PC-9 (cell line): ENCODE results near the gene FUT1. TPM values are rescaled to one million over a fixed set of nuclear protein-coding genes. Genes with fewer than 3 reads are reported as not detected.
A peak's percentile ranks its signal among the peaks of the same experiment; 100 is the strongest.

Experiments
- BruUV-seq: library from RNA; stranded (reverse); fragments of 400-500 nt; replicated peaks from 2 replicates; lab custom pipeline; 2021; lab: Mats Ljungman, UMichigan
- CTCF ChIA-PET: fragments of 300-600 bp; sonication (Branson Sonifier 250); formaldehyde crosslinking; loops from one replicate; lab custom pipeline; 2022; ENCODE audit warnings: antibody characterized with exemption; lab: Charles Lee
- POLR2A ChIA-PET: fragments of 300-600 bp; sonication (Branson Sonifier 250); formaldehyde crosslinking; loops from one replicate; lab custom pipeline; 2022; ENCODE audit warnings: antibody characterized with exemption; ENCODE audit not compliant: unreplicated experiment; lab: Charles Lee
- DNase-seq, 2 experiments: peaks; one replicate each; pipeline versions ENCODE4 v3.0.0 to v3.0.0-alpha.2; 2015 to 2022; ENCODE audit warnings: mixed read lengths in 1 of 2
- H2AFZ ChIP-seq: fragments of 200-600 bp; sonication (generic); 2 replicates; pipeline ENCODE4 v1.8.1; 2017; ENCODE audit warnings: antibody characterized with exemption
- H3F3A ChIP-seq: fragments of 200-600 bp; sonication (generic); 2 replicates; pipeline ENCODE4 v1.8.1; 2017; ENCODE audit warnings: antibody characterized with exemption, mild to moderate bottlenecking, low read depth; ENCODE audit not compliant: insufficient read depth
- H3K27ac ChIP-seq: fragments of 200-600 bp; sonication (generic); 2 replicates; pipeline ENCODE4 v1.6.1; 2016; ENCODE audit warnings: mixed run types
- H3K27me3 ChIP-seq: fragments of 200-600 bp; sonication (generic); 2 replicates; pipeline ENCODE4 v1.6.1; 2016; ENCODE audit warnings: low read depth, mixed run types; ENCODE audit not compliant: insufficient read depth
- H3K36me3 ChIP-seq: fragments of 200-600 bp; sonication (generic); 2 replicates; pipeline ENCODE4 v1.6.1; 2016; ENCODE audit warnings: low read depth, mixed run types
- H3K4me1 ChIP-seq: fragments of 200-600 bp; sonication (generic); replicated peaks from 2 replicates; pipeline ENCODE4 v1.6.1; 2016; ENCODE audit warnings: mixed run types; ENCODE audit not compliant: insufficient read depth
- H3K4me2 ChIP-seq: fragments of 200-600 bp; sonication (generic); 2 replicates; pipeline ENCODE4 v1.6.1; 2017; ENCODE audit warnings: mixed run types
- H3K4me3 ChIP-seq: fragments of 200-600 bp; sonication (generic); 2 replicates; pipeline ENCODE4 v1.6.1; 2016; ENCODE audit warnings: mixed run types
- H3K79me2 ChIP-seq: fragments of 200-600 bp; sonication (generic); 2 replicates; pipeline ENCODE4 v1.6.1; 2017; ENCODE audit warnings: low read depth, mixed run types
- H3K9me2 ChIP-seq: fragments of 200-600 bp; sonication (generic); 2 replicates; pipeline ENCODE4 v1.8.1; 2017; ENCODE audit warnings: mild to moderate bottlenecking; ENCODE audit not compliant: insufficient read depth
- H3K9me3 ChIP-seq: fragments of 200-600 bp; sonication (generic); 2 replicates; pipeline ENCODE4 v1.8.1; 2016; ENCODE audit warnings: low read depth; ENCODE audit not compliant: insufficient read depth
- H4K20me1 ChIP-seq: fragments of 200-600 bp; sonication (generic); 2 replicates; pipeline ENCODE4 v1.8.1; 2017; ENCODE audit not compliant: insufficient read depth
- EZH2 ChIP-seq: fragments of 200-600 bp; sonication (generic); IDR thresholded peaks from 2 replicates; pipeline ENCODE4 v1.8.0; 2017; ENCODE audit warnings: antibody characterized with exemption, low read depth
- intact Hi-C: fragments of 100-400 bp; cut with micrococcal nuclease; formaldehyde crosslinking; loops from one replicate; pipeline ENCODE4 v1.10.0; 2022; ENCODE audit not compliant: unreplicated experiment
- total RNA-seq: library from RNA; stranded (reverse); gene quantifications from 2 replicates; pipeline ENCODE4 v1.2.3, GENCODE V29; 2021
- TF ChIP-seq, protein P1 (sequence below): fragments of 200-600 bp; sonication (generic); conservative IDR thresholded peaks from 2 replicates; pipeline ENCODE4 v1.6.1; 2017; ENCODE audit warnings: mixed run types, antibody characterized with exemption, mild to moderate bottlenecking, moderate library complexity

FUT1 gene
- total RNA-seq, 1 experiment from 2014 or later: 7.9 TPM

DNA sequence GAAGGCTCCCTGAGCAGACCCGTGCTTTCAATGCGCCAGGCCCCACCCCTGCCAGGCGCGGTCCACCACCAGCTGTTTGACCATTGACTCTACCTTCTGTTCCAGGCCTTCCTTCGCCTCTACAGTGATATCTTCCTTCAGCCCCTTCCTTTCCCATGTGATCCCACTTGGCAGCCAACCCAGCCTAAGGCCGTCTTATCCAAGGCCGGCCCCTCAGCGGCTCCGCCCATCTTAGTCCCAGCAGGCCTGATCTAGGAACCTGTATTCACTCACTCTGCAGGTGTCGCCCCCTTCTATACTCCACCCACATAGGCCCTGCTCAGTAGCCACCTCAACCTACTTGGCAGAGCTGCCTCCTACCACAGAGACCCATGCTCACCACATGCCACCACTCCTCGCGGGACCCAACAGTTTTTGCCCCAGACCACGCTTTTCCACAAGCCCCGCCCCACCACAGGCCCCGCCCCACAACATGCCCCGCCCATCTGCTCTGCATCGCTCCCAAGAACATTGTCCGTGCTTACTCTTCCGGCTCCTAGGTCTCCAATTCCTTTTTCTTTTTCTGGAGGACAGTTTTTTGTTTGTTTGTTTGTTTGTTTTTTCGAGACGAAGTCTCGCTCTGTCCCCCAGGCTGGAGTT, 15.0 kb downstream of the FUT1 start:
- Histone ChIP-seq H3K4me3 (no peak overlapping the region), H2AFZ (no peak overlapping the region), H3K9me3 (peaks cover 3% of the 10 kb centered on the region; the same call in 1 of the 2 replicates), H3K4me1 (no peaks in the 10 kb centered on the region; the same call in 1 of the 2 replicates), H3K4me2 (no peak overlapping the region), H4K20me1 (no peaks in the 10 kb centered on the region), H3K27ac (no peak overlapping the region), H3K79me2 (no peaks in the 10 kb centered on the region), H3K36me3 (no peaks in the 10 kb centered on the region), H3F3A (peaks cover 15% of the 10 kb centered on the region), H3K9me2 (no peaks in the 10 kb centered on the region), H3K27me3 (no peaks in the 10 kb centered on the region)
- DNase-seq: peak in 1 of 2 experiments; percentile 33
- intact Hi-C loops: loop anchor here (5.0 kb wide), 2 partner anchors 60 to 100 kb away; partner anchors contain the start of gene DBP
- no TSS peak for BruUV-seq
- no peak for TF ChIP-seq EZH2
- TF ChIP-seq, protein P1, sequence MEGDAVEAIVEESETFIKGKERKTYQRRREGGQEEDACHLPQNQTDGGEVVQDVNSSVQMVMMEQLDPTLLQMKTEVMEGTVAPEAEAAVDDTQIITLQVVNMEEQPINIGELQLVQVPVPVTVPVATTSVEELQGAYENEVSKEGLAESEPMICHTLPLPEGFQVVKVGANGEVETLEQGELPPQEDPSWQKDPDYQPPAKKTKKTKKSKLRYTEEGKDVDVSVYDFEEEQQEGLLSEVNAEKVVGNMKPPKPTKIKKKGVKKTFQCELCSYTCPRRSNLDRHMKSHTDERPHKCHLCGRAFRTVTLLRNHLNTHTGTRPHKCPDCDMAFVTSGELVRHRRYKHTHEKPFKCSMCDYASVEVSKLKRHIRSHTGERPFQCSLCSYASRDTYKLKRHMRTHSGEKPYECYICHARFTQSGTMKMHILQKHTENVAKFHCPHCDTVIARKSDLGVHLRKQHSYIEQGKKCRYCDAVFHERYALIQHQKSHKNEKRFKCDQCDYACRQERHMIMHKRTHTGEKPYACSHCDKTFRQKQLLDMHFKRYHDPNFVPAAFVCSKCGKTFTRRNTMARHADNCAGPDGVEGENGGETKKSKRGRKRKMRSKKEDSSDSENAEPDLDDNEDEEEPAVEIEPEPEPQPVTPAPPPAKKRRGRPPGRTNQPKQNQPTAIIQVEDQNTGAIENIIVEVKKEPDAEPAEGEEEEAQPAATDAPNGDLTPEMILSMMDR: no peak
- ChIA-PET POLR2A (interaction anchor here (0.8 kb wide), 1 partner anchor 336 kb away, joined by 8 read pairs; no protein-coding TSS in a partner anchor), CTCF (no interaction called here)

DNA sequence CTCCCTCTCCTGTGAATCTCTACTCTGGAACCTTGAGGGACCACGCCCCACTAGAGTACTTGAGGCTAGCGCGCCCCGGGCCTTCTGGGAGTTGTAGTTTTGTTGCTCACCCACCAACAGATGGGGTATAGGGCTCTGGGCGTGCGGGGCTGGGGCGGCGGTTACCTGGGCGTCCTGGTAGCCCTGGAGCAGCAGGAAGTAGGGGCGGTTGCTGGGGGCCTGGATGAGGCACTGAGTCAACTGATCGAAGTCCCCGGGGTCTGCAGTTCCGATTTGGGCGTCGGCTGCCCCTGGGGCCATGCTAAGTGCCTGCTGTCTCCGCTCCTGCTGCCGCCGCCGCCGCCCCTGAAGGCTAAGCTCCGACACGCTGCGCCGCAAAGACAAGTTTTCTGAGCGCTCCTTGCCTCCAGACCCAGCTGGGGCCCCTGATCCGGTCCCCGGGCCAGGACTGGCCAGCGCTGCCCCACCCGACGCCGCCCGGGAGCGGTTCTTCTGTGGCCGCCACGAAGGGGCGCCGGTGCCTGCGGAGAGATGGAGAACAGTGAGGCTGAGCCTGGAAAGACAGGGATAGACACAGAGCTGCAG, 17.3 kb downstream of the FUT1 start:
- H3K4me2 ChIP-seq: peak overlapping the region; percentile 78
- intact Hi-C loops: loop anchor here (5.0 kb wide), 2 partner anchors 58 to 98 kb away; partner anchors contain the start of gene DBP
- peak overlapping the region; percentile 79 for H2AFZ ChIP-seq
- no peaks in the 10 kb centered on the region for H3K4me1 ChIP-seq
- no peaks in the 10 kb centered on the region for H4K20me1 ChIP-seq
- H3K9me2 ChIP-seq: no peaks in the 10 kb centered on the region
- H3K27ac ChIP-seq: no peak overlapping the region
- CTCF ChIA-PET: interaction anchor here (0.5 kb wide), 1 partner anchor 49 kb away, joined by 4 read pairs; no protein-coding TSS in a partner anchor
- peak overlapping the region; percentile 54 for H3K4me3 ChIP-seq
- H3F3A ChIP-seq: peaks cover 15% of the 10 kb centered on the region
- peak; percentile 54 to 68 for DNase-seq
- POLR2A ChIA-PET: no interaction called here
- no TSS peak for BruUV-seq
- H3K36me3 ChIP-seq: no peaks in the 10 kb centered on the region
- H3K79me2 ChIP-seq: no peaks in the 10 kb centered on the region
- no peak for TF ChIP-seq EZH2
- TF ChIP-seq, protein P1: no peak; the same call in 1 of the 2 replicates
- peaks cover 3% of the 10 kb centered on the region; the same call in 1 of the 2 replicates for H3K9me3 ChIP-seq
- H3K27me3 ChIP-seq: no peaks in the 10 kb centered on the region

DNA sequence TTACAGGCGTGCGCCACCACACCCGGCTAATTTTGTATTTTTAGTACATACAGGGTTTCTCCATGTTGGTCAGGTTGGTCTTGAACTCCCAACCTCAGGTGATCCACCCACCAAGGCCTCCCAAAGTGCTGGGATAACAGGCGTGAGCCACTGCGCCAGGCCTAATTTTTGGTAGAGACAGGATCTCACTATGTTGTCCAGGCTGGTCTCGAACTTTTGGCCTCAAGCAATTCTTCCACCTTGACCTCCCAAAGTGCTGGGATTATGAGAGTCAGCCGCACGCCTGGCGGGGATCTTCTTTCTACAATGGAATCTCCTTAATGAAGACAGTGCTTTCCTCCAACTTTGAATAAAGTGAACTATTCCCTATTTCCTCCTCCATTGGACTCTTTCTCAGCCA, 17.8 kb downstream of the FUT1 start:
- Histone ChIP-seq H3K27ac (no peak overlapping the region), H3K79me2 (no peaks in the 10 kb centered on the region), H3K27me3 (no peaks in the 10 kb centered on the region), H3K9me3 (peaks cover 3% of the 10 kb centered on the region; the same call in 1 of the 2 replicates), H3K36me3 (no peaks in the 10 kb centered on the region), H3K4me3 (peak overlapping the region; percentile 54; the same call in 1 of the 2 replicates), H4K20me1 (no peaks in the 10 kb centered on the region), H3K4me2 (peak overlapping the region; percentile 78), H3F3A (peaks cover 15% of the 10 kb centered on the region), H3K4me1 (no peaks in the 10 kb centered on the region), H2AFZ (no peak overlapping the region), H3K9me2 (no peaks in the 10 kb centered on the region)
- no peak for DNase-seq
- ChIA-PET CTCF (interaction anchor here (0.5 kb wide), 1 partner anchor 49 kb away, joined by 4 read pairs; no protein-coding TSS in a partner anchor), POLR2A (no interaction called here)
- BruUV-seq: no TSS peak
- intact Hi-C loops: loop anchor here (5.0 kb wide), 2 partner anchors 57 to 97 kb away; partner anchors contain the start of gene DBP
- TF ChIP-seq, protein P1: no peak
